ENCODE measurements around the gene GSTT2.

GRCh38 chr22:24006914-24007214 lies 26.9 kb downstream of the GSTT2 start:
- TF ChIP-seq, protein P1, sequence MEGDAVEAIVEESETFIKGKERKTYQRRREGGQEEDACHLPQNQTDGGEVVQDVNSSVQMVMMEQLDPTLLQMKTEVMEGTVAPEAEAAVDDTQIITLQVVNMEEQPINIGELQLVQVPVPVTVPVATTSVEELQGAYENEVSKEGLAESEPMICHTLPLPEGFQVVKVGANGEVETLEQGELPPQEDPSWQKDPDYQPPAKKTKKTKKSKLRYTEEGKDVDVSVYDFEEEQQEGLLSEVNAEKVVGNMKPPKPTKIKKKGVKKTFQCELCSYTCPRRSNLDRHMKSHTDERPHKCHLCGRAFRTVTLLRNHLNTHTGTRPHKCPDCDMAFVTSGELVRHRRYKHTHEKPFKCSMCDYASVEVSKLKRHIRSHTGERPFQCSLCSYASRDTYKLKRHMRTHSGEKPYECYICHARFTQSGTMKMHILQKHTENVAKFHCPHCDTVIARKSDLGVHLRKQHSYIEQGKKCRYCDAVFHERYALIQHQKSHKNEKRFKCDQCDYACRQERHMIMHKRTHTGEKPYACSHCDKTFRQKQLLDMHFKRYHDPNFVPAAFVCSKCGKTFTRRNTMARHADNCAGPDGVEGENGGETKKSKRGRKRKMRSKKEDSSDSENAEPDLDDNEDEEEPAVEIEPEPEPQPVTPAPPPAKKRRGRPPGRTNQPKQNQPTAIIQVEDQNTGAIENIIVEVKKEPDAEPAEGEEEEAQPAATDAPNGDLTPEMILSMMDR (IDR thresholded peaks at IDR 0.05), result no peak
- no peak for TF ChIP-seq POLR2A (IDR thresholded peaks at IDR 0.05)
- TF ChIP-seq POLR2AphosphoS5 (IDR thresholded peaks at IDR 0.05), result no peak
- no peak for TF ChIP-seq EP300 (IDR thresholded peaks at IDR 0.05)

Data from gastroesophageal sphincter (tissue), 3 donors.